ENCODE measurements around the gene TSEN2. TPM values are rescaled to one million over a fixed set of nuclear protein-coding genes. Genes with fewer than 3 reads are reported as not detected.

Gene TSEN2
- total and polyA plus RNA-seq, 2 of the 4 experiments (the other 2 are of a cell fraction) = 9.5 to 14.2 TPM

DNA sequence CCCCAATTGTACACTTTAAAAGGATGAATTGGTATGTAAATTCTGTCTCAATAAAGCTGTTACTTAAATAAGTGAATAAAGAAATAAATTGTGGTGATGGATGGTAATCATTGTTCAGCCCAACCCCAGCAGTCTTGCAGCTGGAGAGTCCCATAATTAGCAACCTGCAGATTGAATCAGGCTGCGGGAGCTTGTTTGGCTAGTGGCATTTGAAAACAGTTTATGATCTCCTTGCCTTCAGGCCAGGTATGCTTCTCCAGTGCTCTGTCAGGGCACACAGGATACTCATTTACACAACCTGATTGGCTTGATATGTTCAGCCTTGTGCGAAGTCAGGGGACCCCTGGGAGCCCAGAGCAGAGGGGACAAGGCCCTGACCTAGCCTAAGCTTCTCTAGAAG is 16.5 kb upstream of the TSEN2 start:
- TF ChIP-seq CEBPB (IDR thresholded peaks at IDR 0.05; ENCODE audit: low read depth, low read length) = no peak
- TF ChIP-seq MAZ (IDR thresholded peaks at IDR 0.05; ENCODE audit: borderline replicate concordance, low read depth, low read length) = no peak
- no peak for TF ChIP-seq RFX5 (IDR thresholded peaks at IDR 0.05; ENCODE audit: low read depth, low read length)
- TF ChIP-seq, protein P1, sequence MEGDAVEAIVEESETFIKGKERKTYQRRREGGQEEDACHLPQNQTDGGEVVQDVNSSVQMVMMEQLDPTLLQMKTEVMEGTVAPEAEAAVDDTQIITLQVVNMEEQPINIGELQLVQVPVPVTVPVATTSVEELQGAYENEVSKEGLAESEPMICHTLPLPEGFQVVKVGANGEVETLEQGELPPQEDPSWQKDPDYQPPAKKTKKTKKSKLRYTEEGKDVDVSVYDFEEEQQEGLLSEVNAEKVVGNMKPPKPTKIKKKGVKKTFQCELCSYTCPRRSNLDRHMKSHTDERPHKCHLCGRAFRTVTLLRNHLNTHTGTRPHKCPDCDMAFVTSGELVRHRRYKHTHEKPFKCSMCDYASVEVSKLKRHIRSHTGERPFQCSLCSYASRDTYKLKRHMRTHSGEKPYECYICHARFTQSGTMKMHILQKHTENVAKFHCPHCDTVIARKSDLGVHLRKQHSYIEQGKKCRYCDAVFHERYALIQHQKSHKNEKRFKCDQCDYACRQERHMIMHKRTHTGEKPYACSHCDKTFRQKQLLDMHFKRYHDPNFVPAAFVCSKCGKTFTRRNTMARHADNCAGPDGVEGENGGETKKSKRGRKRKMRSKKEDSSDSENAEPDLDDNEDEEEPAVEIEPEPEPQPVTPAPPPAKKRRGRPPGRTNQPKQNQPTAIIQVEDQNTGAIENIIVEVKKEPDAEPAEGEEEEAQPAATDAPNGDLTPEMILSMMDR (conservative IDR thresholded peaks at IDR 0.05; ENCODE audit: low read depth, low read length) = no peak
- no peak for TF ChIP-seq BHLHE40 (IDR thresholded peaks at IDR 0.05; ENCODE audit: low read depth, low read length)
- no peak for TF ChIP-seq RCOR1 (IDR thresholded peaks at IDR 0.05; ENCODE audit: insufficient replicate concordance, low read length)
- TF ChIP-seq NFE2L2 (IDR thresholded peaks at IDR 0.05; ENCODE audit: low read depth, low read length) = no peak
- TF ChIP-seq, protein P2, sequence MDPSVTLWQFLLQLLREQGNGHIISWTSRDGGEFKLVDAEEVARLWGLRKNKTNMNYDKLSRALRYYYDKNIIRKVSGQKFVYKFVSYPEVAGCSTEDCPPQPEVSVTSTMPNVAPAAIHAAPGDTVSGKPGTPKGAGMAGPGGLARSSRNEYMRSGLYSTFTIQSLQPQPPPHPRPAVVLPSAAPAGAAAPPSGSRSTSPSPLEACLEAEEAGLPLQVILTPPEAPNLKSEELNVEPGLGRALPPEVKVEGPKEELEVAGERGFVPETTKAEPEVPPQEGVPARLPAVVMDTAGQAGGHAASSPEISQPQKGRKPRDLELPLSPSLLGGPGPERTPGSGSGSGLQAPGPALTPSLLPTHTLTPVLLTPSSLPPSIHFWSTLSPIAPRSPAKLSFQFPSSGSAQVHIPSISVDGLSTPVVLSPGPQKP (IDR thresholded peaks at IDR 0.05; ENCODE audit: borderline replicate concordance, low read depth, low read length) = no peak
- no peak for TF ChIP-seq MAFK (IDR thresholded peaks at IDR 0.05; ENCODE audit: low read depth, low read length)
- no peak for TF ChIP-seq MXI1 (IDR thresholded peaks at IDR 0.05; ENCODE audit: borderline replicate concordance, low read depth, low read length)
- TF ChIP-seq POLR2A (IDR thresholded peaks at IDR 0.05; ENCODE audit: low read depth, low read length) = no peak
- H4K8ac ChIP-seq (ENCODE audit: low read depth in 2 of 2, low read length in 2 of 2) = no peak overlapping the region
- H3K36me3 ChIP-seq (ENCODE audit: control insufficient read depth, insufficient read depth, low read length) = no peaks in the 10 kb centered on the region
- H3K14ac ChIP-seq (replicated peaks; ENCODE audit: low read depth, low read length) = no peak overlapping the region
- no peak overlapping the region for H3K9ac ChIP-seq (ENCODE audit: low read depth, low read length)
- H3K27ac ChIP-seq (ENCODE audit: insufficient read depth, low read length) = no peak overlapping the region
- no peak overlapping the region for H3K4ac ChIP-seq (ENCODE audit: low read depth, low read length)
- H3K9me3 ChIP-seq (ENCODE audit: control insufficient read depth, insufficient read depth, low read length) = no peaks in the 10 kb centered on the region
- DNase-seq (no peak), ATAC-seq (ENCODE audit: low read depth) (no peak)
- no peak overlapping the region for H2BK120ac ChIP-seq (ENCODE audit: low read depth, low read length)
- no TSS peak for BruUV-seq (replicated peaks)
- H2BK20ac ChIP-seq (ENCODE audit: low read depth, low read length) = no peak overlapping the region
- H2AK9ac ChIP-seq (replicated peaks; ENCODE audit: low read depth, low read length, poor library complexity) = no peak overlapping the region
- H3K79me1 ChIP-seq (ENCODE audit: low read depth in 1 of 2, low read length in 2 of 2) = no peaks in the 10 kb centered on the region
- dilution Hi-C loops (cut with HindIII; ENCODE audit: low sequenced_read_pairs, unreplicated experiment) (no loop called here), in situ Hi-C loops (cut with MboI; ENCODE audit: low sequenced_read_pairs) (no loop called here), intact Hi-C loops (cut with micrococcal nuclease) (no loop called here)
- H2BK5ac ChIP-seq (ENCODE audit: low read depth, low read length, poor library complexity, severe bottlenecking) = no peak overlapping the region
- ChIA-PET POLR2A (ENCODE audit: unreplicated experiment) (no interaction called here), CTCF (no interaction called here)
- H4K91ac ChIP-seq (ENCODE audit: insufficient read depth, low read depth, low read length) = no peak overlapping the region
- H4K5ac ChIP-seq (ENCODE audit: low read depth, low read length) = no peak overlapping the region
- peaks cover 1% of the 10 kb centered on the region; the same call in 1 of the 2 replicates for H3K27me3 ChIP-seq (ENCODE audit: control insufficient read depth, insufficient read depth, low read length)
- no peak overlapping the region for H3K4me2 ChIP-seq (ENCODE audit: low read depth, low read length)
- H3K18ac ChIP-seq (ENCODE audit: low read depth, low read length) = no peak overlapping the region
- WGBS, 2 experiments (ENCODE audit: extremely low coverage in 2 of 2, insufficient read length in 1 of 2) = 83% methylated on average over 1 of the region's 2 CpGs; no CpG with 5 or more reads in 1 of the 2 experiments
- H3K4me3 ChIP-seq (ENCODE audit: insufficient read depth, low read depth, low read length) = no peak overlapping the region
- H4K20me1 ChIP-seq (ENCODE audit: insufficient read depth, low read length) = no peaks in the 10 kb centered on the region
- H2BK15ac ChIP-seq (ENCODE audit: low read depth, low read length) = no peak overlapping the region
- no peaks in the 10 kb centered on the region; the same call in 1 of the 2 replicates for H3K9me1 ChIP-seq (ENCODE audit: insufficient read depth, low read length)
- H3K56ac ChIP-seq (ENCODE audit: extremely low read depth, insufficient read depth, low read length) = no peak overlapping the region
- no peak overlapping the region for H2AFZ ChIP-seq (replicated peaks; ENCODE audit: low read length, poor library complexity)
- no peaks in the 10 kb centered on the region for H3K4me1 ChIP-seq (ENCODE audit: control insufficient read depth, insufficient read depth, low read length)
- no peak overlapping the region for H3K23ac ChIP-seq (ENCODE audit: low read depth, low read length)
- H2AK5ac ChIP-seq (ENCODE audit: low read depth, low read length) = no peak overlapping the region

All from IMR-90 (cell line).